Measurements from ENCODE around the gene PRR5L. TPM values are rescaled to one million over a fixed set of nuclear protein-coding genes. Genes with fewer than 3 reads are reported as not detected.
A peak's percentile ranks its signal among the peaks of the same experiment; 100 is the strongest.

PRR5L gene
- total and polyA plus RNA-seq, 2 experiments from 2014 or later: 3.1 to 8.9 TPM

GRCh38 chr11:36377759-36378564, 81.9 kb downstream of the PRR5L start:
- Mint-ChIP-seq H3K9me3 (peaks cover 5% of the 10 kb centered on the region; the same call in 1 of the 3 replicates), H3K27ac (no peak overlapping the region), H3K4me3 (peak overlapping the region; percentile 95), H3K4me1 (peaks cover 13% of the 10 kb centered on the region; the same call in 2 of the 3 replicates), H3K36me3 (ENCODE audit: low read depth) (no peaks in the 10 kb centered on the region), H3K27me3 (ENCODE audit: insufficient read depth, low read depth, poor library complexity) (peaks cover 30% of the 10 kb centered on the region)
- ATAC-seq: peak; percentile 3; the same call in 2 of the 3 replicates
- H3K27me3 ChIP-seq (ENCODE audit: insufficient read depth): peaks cover 57% of the 10 kb centered on the region
- no peak for DNase-seq (ENCODE audit: low spot score)
- peak overlapping the region; percentile 78 for H3K4me2 ChIP-seq
- H3K9me2 ChIP-seq (ENCODE audit: insufficient read depth): no peaks in the 10 kb centered on the region
- no peak overlapping the region for H3K27ac ChIP-seq (ENCODE audit: low read depth)
- H3K79me2 ChIP-seq (replicated peaks; ENCODE audit: insufficient read depth): no peaks in the 10 kb centered on the region
- H3K4me1 ChIP-seq (ENCODE audit: insufficient read depth): peaks cover 14% of the 10 kb centered on the region
- TF ChIP-seq ZNF114 (CRISPR knock-in tag; IDR thresholded peaks at IDR 0.05): no peak
- no peak for TF ChIP-seq NANOG (IDR thresholded peaks at IDR 0.05; ENCODE audit: borderline replicate concordance)
- TF ChIP-seq ETS1 (IDR thresholded peaks at IDR 0.05): no peak
- no peak for TF ChIP-seq POLR2AphosphoS5 (IDR thresholded peaks at IDR 0.05; ENCODE audit: low read depth)
- peak overlapping the region; percentile 54 for H2AFZ ChIP-seq
- H3F3A ChIP-seq (replicated peaks; ENCODE audit: low read depth): no peaks in the 10 kb centered on the region
- H4K20me1 ChIP-seq (replicated peaks; ENCODE audit: insufficient read depth): no peaks in the 10 kb centered on the region
- no peaks in the 10 kb centered on the region for H3K36me3 ChIP-seq (ENCODE audit: insufficient read depth)
- peak overlapping the region; percentile 59 for H3K4me3 ChIP-seq

GRCh38 chr11:36379653-36380052, 83.6 kb downstream of the PRR5L start:
- Mint-ChIP-seq H3K4me1 (peaks cover 13% of the 10 kb centered on the region; the same call in 2 of the 3 replicates), H3K4me3 (no peak overlapping the region), H3K27me3 (ENCODE audit: insufficient read depth, low read depth, poor library complexity) (peaks cover 33% of the 10 kb centered on the region), H3K36me3 (ENCODE audit: low read depth) (no peaks in the 10 kb centered on the region), H3K27ac (no peak overlapping the region), H3K9me3 (peaks cover 5% of the 10 kb centered on the region; the same call in 1 of the 3 replicates)
- Histone ChIP-seq H3K4me1 (ENCODE audit: insufficient read depth) (peaks cover 14% of the 10 kb centered on the region), H3K4me3 (no peak overlapping the region), H2AFZ (no peak overlapping the region), H3K27me3 (ENCODE audit: insufficient read depth) (peaks cover 44% of the 10 kb centered on the region), H3F3A (replicated peaks; ENCODE audit: low read depth) (no peaks in the 10 kb centered on the region), H3K4me2 (no peak overlapping the region), H3K27ac (ENCODE audit: low read depth) (no peak overlapping the region), H3K36me3 (ENCODE audit: insufficient read depth) (no peaks in the 10 kb centered on the region), H3K79me2 (replicated peaks; ENCODE audit: insufficient read depth) (no peaks in the 10 kb centered on the region), H4K20me1 (replicated peaks; ENCODE audit: insufficient read depth) (no peaks in the 10 kb centered on the region), H3K9me2 (ENCODE audit: insufficient read depth) (no peaks in the 10 kb centered on the region)
- ATAC-seq (no peak), DNase-seq (ENCODE audit: low spot score) (no peak)
- no peak for TF ChIP-seq STAT1 (IDR thresholded peaks at IDR 0.05; ENCODE audit: unreplicated experiment)
- no peak for TF ChIP-seq REST (IDR thresholded peaks at IDR 0.05; ENCODE audit: unreplicated experiment)
- TF ChIP-seq CTCF (conservative IDR thresholded peaks at IDR 0.05; ENCODE audit: low read depth in 2 of 2): no peak
- TF ChIP-seq EZH2 (IDR thresholded peaks at IDR 0.05; ENCODE audit: low read depth, unreplicated experiment): no peak

Measured in GM23338 (cell line).